HUES64 (cell line): ENCODE results near the gene UAP1L1.
A peak's percentile ranks its signal among the peaks of the same experiment; 100 is the strongest.

Source experiments
- H3K27ac ChIP-seq: 2 replicates; pipeline ENCODE4 v1.7.0; 2013; ENCODE audit warnings: low read depth, low read length, inconsistent platforms
- H3K27me3 ChIP-seq: 2 replicates; pipeline ENCODE4 v1.6.1; 2013; ENCODE audit warnings: mild to moderate bottlenecking, low read length; ENCODE audit not compliant: insufficient read depth
- H3K36me3 ChIP-seq: 2 replicates; pipeline ENCODE4 v1.6.1; 2013; ENCODE audit warnings: mild to moderate bottlenecking, low read length; ENCODE audit not compliant: insufficient read depth
- H3K4me1 ChIP-seq: 2 replicates; pipeline ENCODE4 v1.6.1; 2013; ENCODE audit warnings: mild to moderate bottlenecking, low read length, moderate library complexity; ENCODE audit not compliant: insufficient read depth
- H3K4me3 ChIP-seq: 2 replicates; pipeline ENCODE4 v1.5.1; 2013; ENCODE audit warnings: mild to moderate bottlenecking, low read length, moderate library complexity
- H3K9ac ChIP-seq: 2 replicates; pipeline ENCODE4 v1.6.1; 2013; ENCODE audit warnings: mild to moderate bottlenecking, low read depth, low read length
- H3K9me3 ChIP-seq: 2 replicates; pipeline ENCODE4 v1.6.1; 2013; ENCODE audit warnings: low read depth, low read length; ENCODE audit not compliant: insufficient read depth
- WGBS: fragments of 150-250, 120-280 bp; methylation state at CpG from one replicate; pipeline ENCODE4 v1.1.7; 2013; ENCODE audit warnings: missing lambda C conversion rate; 5-methylcytosine and 5-hydroxymethylcytosine counted together

UAP1L1 gene

DNA sequence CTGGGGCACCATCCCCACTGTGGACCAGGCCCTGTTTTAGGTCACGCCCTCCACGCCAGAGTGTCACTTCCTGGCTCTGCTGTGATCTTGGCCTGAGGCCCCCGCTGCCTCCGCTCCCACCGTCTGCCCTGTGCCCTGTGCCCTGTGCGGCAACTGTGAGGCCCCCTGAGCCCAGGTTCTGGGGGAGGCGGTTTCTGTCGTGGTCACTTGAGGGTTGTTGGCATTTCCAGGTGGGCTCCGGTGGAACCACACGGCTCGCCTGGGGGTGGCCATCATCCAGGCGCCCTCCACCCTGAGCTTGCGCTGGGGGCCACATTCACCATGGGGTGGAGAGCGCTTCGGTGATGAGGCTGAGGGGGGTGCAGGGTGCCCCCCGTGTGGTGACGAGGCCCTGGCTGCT is 30.7 kb downstream of the UAP1L1 start:
- Histone ChIP-seq H3K27me3 (peaks cover 4% of the 10 kb centered on the region), H3K36me3 (peaks cover 53% of the 10 kb centered on the region), H3K4me3 (no peak overlapping the region), H3K9me3 (no peaks in the 10 kb centered on the region), H3K9ac (no peak overlapping the region), H3K4me1 (no peaks in the 10 kb centered on the region), H3K27ac (no peak overlapping the region)
- 96% methylated on average over 17 of the region's 17 CpGs for WGBS

DNA sequence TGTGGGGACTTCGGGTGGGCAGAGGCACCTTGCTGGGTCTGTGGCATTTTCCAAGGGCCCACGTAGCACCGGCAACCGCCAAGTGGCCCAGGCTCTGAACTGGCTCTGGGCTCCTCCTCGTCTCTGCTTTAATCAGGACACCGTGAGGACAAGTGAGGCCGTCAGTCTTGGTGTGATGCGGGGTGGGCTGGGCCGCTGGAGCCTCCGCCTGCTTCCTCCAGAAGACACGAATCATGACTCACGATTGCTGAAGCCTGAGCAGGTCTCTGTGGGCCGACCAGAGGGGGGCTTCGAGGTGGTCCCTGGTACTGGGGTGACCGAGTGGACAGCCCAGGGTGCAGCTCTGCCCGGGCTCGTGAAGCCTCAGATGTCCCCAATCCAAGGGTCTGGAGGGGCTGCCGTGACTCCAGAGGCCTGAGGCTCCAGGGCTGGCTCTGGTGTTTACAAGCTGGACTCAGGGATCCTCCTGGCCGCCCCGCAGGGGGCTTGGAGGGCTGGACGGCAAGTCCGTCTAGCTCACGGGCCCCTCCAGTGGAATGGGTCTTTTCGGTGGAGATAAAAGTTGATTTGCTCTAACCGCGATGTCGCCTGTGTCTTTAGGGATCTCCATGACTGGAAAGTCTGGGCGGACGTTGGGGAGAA is 31.4 kb downstream of the UAP1L1 start:
- H3K27me3 ChIP-seq, result peaks cover 11% of the 10 kb centered on the region
- no peaks in the 10 kb centered on the region for H3K4me1 ChIP-seq
- no peak overlapping the region for H3K9ac ChIP-seq
- no peak overlapping the region for H3K27ac ChIP-seq
- 93% methylated on average over 29 of the region's 29 CpGs for WGBS
- no peak overlapping the region for H3K4me3 ChIP-seq
- H3K36me3 ChIP-seq, result peaks cover 45% of the 10 kb centered on the region
- no peaks in the 10 kb centered on the region for H3K9me3 ChIP-seq

DNA sequence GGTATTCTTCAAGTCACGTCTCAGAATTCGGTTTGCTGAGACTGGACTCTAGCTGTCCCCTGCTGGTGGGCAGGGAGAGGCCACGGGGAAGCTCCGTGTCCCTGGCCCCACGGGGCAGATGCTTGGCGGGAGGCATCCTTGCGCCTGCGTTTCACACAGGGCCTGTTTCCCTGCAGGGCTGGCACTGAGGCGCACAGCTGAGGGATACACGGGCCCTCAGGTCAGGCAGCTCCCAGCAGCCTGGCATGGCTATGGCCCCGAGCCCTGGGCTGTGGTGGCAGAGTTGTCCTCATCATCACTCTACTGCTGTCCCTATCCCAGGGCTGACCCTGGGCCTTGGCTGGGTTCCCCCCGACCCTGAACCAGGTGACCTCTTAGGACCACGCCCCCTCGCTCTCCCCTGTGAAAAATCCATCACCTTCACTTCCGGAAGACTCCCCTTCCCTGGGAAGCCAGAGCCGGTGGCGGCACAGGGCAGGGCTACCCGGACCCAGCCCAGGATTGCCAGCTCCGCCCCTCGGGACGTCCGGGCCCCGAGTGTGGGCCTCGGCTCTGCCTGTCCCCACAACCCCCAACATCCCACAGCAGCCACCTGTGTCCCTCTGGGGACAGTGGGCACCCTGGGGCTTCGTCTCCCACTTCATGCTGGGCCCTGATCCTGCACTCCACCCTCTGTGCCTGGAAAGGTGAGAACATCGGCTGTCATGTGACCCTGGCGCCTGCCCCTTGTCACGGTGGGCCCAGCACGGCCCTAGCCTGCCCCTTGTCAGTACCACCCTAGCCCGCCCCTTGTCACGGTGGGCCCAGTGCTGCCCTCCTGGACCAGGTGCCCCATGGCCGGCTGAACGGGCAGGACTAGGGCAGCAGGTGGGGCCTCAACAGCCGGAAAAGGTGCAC is 32.2 kb downstream of the UAP1L1 start:
- no peaks in the 10 kb centered on the region for H3K9me3 ChIP-seq
- H3K9ac ChIP-seq, result no peak overlapping the region
- no peaks in the 10 kb centered on the region for H3K4me1 ChIP-seq
- peaks cover 14% of the 10 kb centered on the region for H3K27me3 ChIP-seq
- H3K36me3 ChIP-seq, result peaks cover 38% of the 10 kb centered on the region
- WGBS, result 90% methylated on average over 34 of the region's 34 CpGs
- no peak overlapping the region for H3K4me3 ChIP-seq
- H3K27ac ChIP-seq, result no peak overlapping the region

DNA sequence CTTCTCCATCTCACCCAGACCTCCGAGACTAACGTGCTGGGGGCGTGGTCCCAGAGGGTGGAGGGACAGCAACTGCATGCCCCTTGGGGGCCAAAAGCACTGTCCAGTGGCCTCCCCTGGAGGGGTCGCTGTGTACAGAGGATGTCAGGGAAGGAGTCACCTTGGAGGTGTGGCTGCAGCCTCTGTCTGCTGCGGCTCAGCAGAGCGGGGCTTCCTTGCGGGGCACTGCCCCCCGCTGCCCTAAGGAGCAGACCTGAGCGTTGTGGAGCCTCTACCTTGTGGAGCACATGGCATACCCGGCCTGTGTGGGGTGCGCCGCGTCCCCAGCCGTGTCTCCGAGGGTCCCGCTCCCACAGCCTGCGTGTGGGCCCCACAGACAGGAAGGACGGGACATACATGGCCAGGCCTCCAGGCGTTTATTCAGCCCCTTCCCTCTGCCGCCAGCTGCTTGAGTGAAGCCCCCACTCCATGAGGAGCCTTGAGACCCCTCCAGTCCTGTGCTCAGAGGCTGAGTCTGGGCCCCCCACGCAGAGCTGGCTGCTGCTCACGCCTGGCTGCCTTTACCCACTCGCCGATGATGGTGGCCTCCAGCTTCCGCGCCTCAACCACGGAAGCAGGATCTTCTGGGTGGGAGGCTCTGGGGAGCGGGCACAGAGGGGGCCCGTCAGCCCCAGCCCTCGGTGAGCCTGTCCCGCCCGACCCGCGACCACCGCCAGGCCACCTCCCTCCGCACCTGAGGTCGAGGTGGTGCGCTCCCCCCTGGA is 33.0 kb downstream of the UAP1L1 start:
- Histone ChIP-seq H3K4me3 (no peak overlapping the region), H3K27ac (no peak overlapping the region), H3K9me3 (no peaks in the 10 kb centered on the region), H3K27me3 (peaks cover 23% of the 10 kb centered on the region), H3K36me3 (peaks cover 32% of the 10 kb centered on the region), H3K9ac (no peak overlapping the region), H3K4me1 (no peaks in the 10 kb centered on the region)
- 93% methylated on average over 38 of the region's 38 CpGs for WGBS

GRCh38 chr9:137110911-137111787 is 33.8 kb downstream of the UAP1L1 start:
- 87% methylated on average over 28 of the region's 28 CpGs for WGBS
- H3K4me1 ChIP-seq, result no peaks in the 10 kb centered on the region
- H3K27me3 ChIP-seq, result peaks cover 31% of the 10 kb centered on the region
- H3K9ac ChIP-seq, result no peak overlapping the region
- peaks cover 24% of the 10 kb centered on the region; the same call in 1 of the 2 replicates for H3K36me3 ChIP-seq
- H3K27ac ChIP-seq, result no peak overlapping the region
- no peaks in the 10 kb centered on the region for H3K9me3 ChIP-seq
- H3K4me3 ChIP-seq, result no peak overlapping the region

DNA sequence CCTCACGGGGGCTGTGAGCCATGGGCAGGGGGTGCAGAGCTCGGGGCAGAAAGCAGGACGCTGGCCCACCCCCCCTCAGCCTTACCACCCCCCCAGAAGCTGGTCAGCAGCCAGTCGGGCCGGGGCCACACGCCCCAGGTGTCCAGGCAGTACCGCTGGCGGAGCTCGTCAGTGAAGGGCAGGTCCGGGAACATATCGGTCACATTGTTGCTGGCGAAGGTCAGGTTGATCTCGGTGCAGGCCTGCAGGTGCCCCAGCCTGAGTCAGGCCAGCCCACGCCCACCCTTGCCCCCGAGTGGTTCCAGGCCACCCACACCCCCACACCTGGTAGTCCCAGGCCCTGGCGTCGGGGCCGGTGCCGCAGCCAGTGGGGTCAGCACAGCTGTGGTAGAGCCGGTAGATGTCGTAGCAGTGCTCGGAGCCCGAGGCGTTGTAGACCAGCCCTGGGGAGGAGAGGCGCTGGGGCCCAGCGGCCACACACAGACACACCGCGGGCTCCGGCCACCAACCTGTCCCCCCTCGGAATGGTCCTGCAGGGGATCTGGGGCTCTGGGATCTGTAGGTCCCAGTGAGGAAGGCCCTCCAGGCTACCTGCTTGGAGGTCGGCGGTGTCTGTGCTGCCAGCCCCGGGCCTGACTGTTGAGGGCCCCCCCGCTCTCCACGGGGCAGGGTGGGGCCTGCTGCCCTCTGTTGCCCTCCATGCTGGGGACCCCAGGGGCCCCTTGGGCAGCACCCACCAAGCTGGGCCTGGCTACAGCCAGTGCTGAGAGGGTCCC is 34.7 kb downstream of the UAP1L1 start:
- Histone ChIP-seq H3K27me3 (peaks cover 36% of the 10 kb centered on the region), H3K9me3 (no peaks in the 10 kb centered on the region), H3K36me3 (peaks cover 18% of the 10 kb centered on the region; the same call in 1 of the 2 replicates), H3K4me1 (no peaks in the 10 kb centered on the region), H3K27ac (no peak overlapping the region), H3K9ac (no peak overlapping the region), H3K4me3 (no peak overlapping the region)
- WGBS, result 85% methylated on average over 35 of the region's 35 CpGs

- no peak overlapping the region for H3K27ac ChIP-seq
- H3K36me3 ChIP-seq, result peaks cover 11% of the 10 kb centered on the region; the same call in 1 of the 2 replicates
- no peaks in the 10 kb centered on the region for H3K9me3 ChIP-seq
- no peak overlapping the region for H3K4me3 ChIP-seq
- H3K4me1 ChIP-seq, result no peaks in the 10 kb centered on the region
- no peak overlapping the region for H3K9ac ChIP-seq
- peaks cover 38% of the 10 kb centered on the region for H3K27me3 ChIP-seq
- 88% methylated on average over 42 of the region's 42 CpGs for WGBS
These were observed 35.5 kb downstream of the UAP1L1 start for GRCh38 chr9:137112564-137113384.

- H3K36me3 ChIP-seq, result peaks cover 4% of the 10 kb centered on the region; the same call in 1 of the 2 replicates
- H3K27ac ChIP-seq, result no peak overlapping the region
- WGBS, result 38% methylated on average over 66 of the region's 66 CpGs
- peaks cover 38% of the 10 kb centered on the region for H3K27me3 ChIP-seq
- no peak overlapping the region for H3K4me3 ChIP-seq
- H3K9ac ChIP-seq, result no peak overlapping the region
- no peaks in the 10 kb centered on the region for H3K9me3 ChIP-seq
- no peaks in the 10 kb centered on the region for H3K4me1 ChIP-seq
These were observed 36.3 kb downstream of the UAP1L1 start for GRCh38 chr9:137113385-137114159.

- Histone ChIP-seq H3K27ac (no peak overlapping the region), H3K4me3 (peak overlapping the region; percentile 39), H3K36me3 (no peaks in the 10 kb centered on the region), H3K9ac (no peak overlapping the region), H3K27me3 (peaks cover 38% of the 10 kb centered on the region), H3K4me1 (no peaks in the 10 kb centered on the region), H3K9me3 (no peaks in the 10 kb centered on the region)
- 7% methylated on average over 45 of the region's 45 CpGs for WGBS
These were observed 36.9 kb downstream of the UAP1L1 start for GRCh38 chr9:137114220-137114612.
